ENCODE measurements around the gene MUS81. TPM values are rescaled to one million over a fixed set of nuclear protein-coding genes. Genes with fewer than 3 reads are reported as not detected.

The MUS81 gene
- total and polyA plus RNA-seq, 10 of the 15 experiments (the other 5 are each of a cell fraction or from before 2014, with no cell fraction given), result 11.8 to 76.1 (median 48.4) TPM

GRCh38 chr11:65915821-65916251 lies 55.6 kb downstream of the MUS81 start:
- H3K36me3 ChIP-seq (ENCODE audit: control insufficient read depth in 2 of 2, insufficient read depth in 2 of 2, low read length in 1 of 2), result no peaks in the 10 kb centered on the region; a peak in 1 of 4 replicates
- no peak overlapping the region for H3K9ac ChIP-seq (ENCODE audit: control insufficient read depth, insufficient read depth, low read length)
- no peaks in the 10 kb centered on the region for H3K9me3 ChIP-seq (replicated peaks; ENCODE audit: control insufficient read depth, insufficient read depth, low read length)
- no peak overlapping the region for H3K4me2 ChIP-seq (ENCODE audit: control insufficient read depth, insufficient read depth)
- H4K20me1 ChIP-seq (ENCODE audit: control insufficient read depth, insufficient read depth), result no peaks in the 10 kb centered on the region
- H2AFZ ChIP-seq (ENCODE audit: control insufficient read depth, low read depth, low read length), result no peak overlapping the region
- in situ Hi-C loops (cut with MboI), result no loop called here
- ATAC-seq (no peak), FAIRE-seq (no peak), DNase-seq (ENCODE audit: low read depth, low spot score) (no peak)
- H3K79me2 ChIP-seq (ENCODE audit: control insufficient read depth, insufficient read depth, low read length), result peaks cover 33% of the 10 kb centered on the region
- intact Hi-C loops (cut with micrococcal nuclease; ENCODE audit: unreplicated experiment), result no loop called here
- BruUV-seq (replicated peaks), result no TSS peak
- POLR2A ChIA-PET, result interaction anchor here (2.3 kb wide), 1 partner anchor 56 kb away, joined by 7 read pairs; the partner anchor contains the start of gene MUS81
- RAD21 ChIA-PET (ENCODE audit: unreplicated experiment), result no interaction called here
- no peak overlapping the region for H3K4me3 ChIP-seq
- CTCF ChIA-PET, result interaction anchor here (1.1 to 1.9 kb wide), 2 partner anchors 25 to 27 kb away, joined by 3 to 5 read pairs; partner anchors contain the start of gene CCDC85B
- 53% methylated on average over 13 of the region's 13 CpGs for WGBS (ENCODE audit: insufficient coverage, insufficient replicate concordance, low lambda C conversion rate, missing lambda C conversion rate)
- TF ChIP-seq GATAD2B (conservative IDR thresholded peaks at IDR 0.05; ENCODE audit: low read depth), result no peak
- TF ChIP-seq PRDM15 (CRISPR knock-in tag; IDR thresholded peaks at IDR 0.05), result no peak
- TF ChIP-seq ESRRA (IDR thresholded peaks at IDR 0.05; ENCODE audit: low read length), result no peak
- no peak for TF ChIP-seq EZH2 (IDR thresholded peaks at IDR 0.05; ENCODE audit: borderline replicate concordance, control insufficient read depth, low read depth, low read length)
- TF ChIP-seq SMC3 (IDR thresholded peaks at IDR 0.05; ENCODE audit: borderline replicate concordance, low read length), result no peak
- no peak for TF ChIP-seq PAX5 (IDR thresholded peaks at IDR 0.05; ENCODE audit: borderline replicate concordance, low read depth, low read length)
- no peak for TF ChIP-seq MEF2B (IDR thresholded peaks at IDR 0.05; ENCODE audit: partially characterized antibody, poor library complexity, severe bottlenecking)
- H3K27ac ChIP-seq (ENCODE audit: control insufficient read depth, insufficient read depth), result no peak overlapping the region
- SMC1A ChIA-PET (ENCODE audit: uncharacterized antibody, unreplicated experiment), result no interaction called here
- no peaks in the 10 kb centered on the region for H3K27me3 ChIP-seq (replicated peaks in 1 of 2; ENCODE audit: control insufficient read depth in 2 of 2, insufficient read depth in 2 of 2, low read length in 1 of 2)
- peaks cover 40% of the 10 kb centered on the region for H3K4me1 ChIP-seq (ENCODE audit: control insufficient read depth, insufficient read depth, low read length)

Other genes with a start within 250 kb of the MUS81 start
Only the 7 nearest of the 26 such genes appear.
- 0.11 and 0.54 TPM in 2 replicates for gene SNX32, start 26.5 kb upstream of the MUS81 start, total RNA-seq (2014; rRNA removed)
- gene SNX32, start 26.5 kb upstream of the MUS81 start, total RNA-seq (2014; rRNA removed; fragmentation: Illumina TruSeq; extraction: Trizol), result not detected in 2 replicates
- gene SNX32, start 26.5 kb upstream of the MUS81 start, total RNA-seq (2021), result 0.16 and 0.41 TPM in 2 replicates
- 0.05 TPM in 1 of 2 replicates, not detected in the other for gene SNX32, start 26.5 kb upstream of the MUS81 start, polyA plus RNA-seq (2011; rRNA removed)
- gene SNX32, start 26.5 kb upstream of the MUS81 start, polyA plus RNA-seq (2014; fragmentation: Illumina TruSeq; extraction: Trizol), result 0.21 TPM in 1 of 2 replicates, not detected in the other
- gene SNX32, start 26.5 kb upstream of the MUS81 start, polyA plus RNA-seq (2014; fragmentation: Nextera tagmentation; extraction: Ambion mirVana), result under 1 TPM; 0.04 to 0.06 TPM
- 0.10 and 0.36 TPM in 2 replicates for gene SNX32, start 26.5 kb upstream of the MUS81 start, polyA plus RNA-seq (2014; rRNA removed)
- gene SNX32, start 26.5 kb upstream of the MUS81 start, polyA plus RNA-seq (2016; fragmentation: Nextera tagmentation; extraction: Ambion mirVana), result 1 to 10 TPM in 1 of 2 experiments, under 1 TPM in 1; 0.67 to 1.5 TPM
- 1,600 and 1,643 TPM in 2 replicates for gene CFL1, start 2.3 kb upstream of the MUS81 start, total RNA-seq (2014; rRNA removed)
- 1,098 and 1,149 TPM in 2 replicates for gene CFL1, start 2.3 kb upstream of the MUS81 start, total RNA-seq (2014; rRNA removed; fragmentation: Illumina TruSeq; extraction: Trizol)
- 1,426 and 1,431 TPM in 2 replicates for gene CFL1, start 2.3 kb upstream of the MUS81 start, total RNA-seq (2021)
- gene CFL1, start 2.3 kb upstream of the MUS81 start, polyA plus RNA-seq (2011; rRNA removed), result 575 and 895 TPM in 2 replicates
- 1,149 and 1,571 TPM in 2 replicates for gene CFL1, start 2.3 kb upstream of the MUS81 start, polyA plus RNA-seq (2014; fragmentation: Illumina TruSeq; extraction: Trizol)
- gene CFL1, start 2.3 kb upstream of the MUS81 start, polyA plus RNA-seq (2014; fragmentation: Nextera tagmentation; extraction: Ambion mirVana), result 100 to 1,000 TPM; 164 to 462 TPM
- 1,518 and 1,569 TPM in 2 replicates for gene CFL1, start 2.3 kb upstream of the MUS81 start, polyA plus RNA-seq (2014; rRNA removed)
- gene CFL1, start 2.3 kb upstream of the MUS81 start, polyA plus RNA-seq (2016; fragmentation: Nextera tagmentation; extraction: Ambion mirVana), result 1,000 to 10,000 TPM; 2,798 to 2,994 TPM
- gene EFEMP2, start 12.4 kb downstream of the MUS81 start, total RNA-seq (2014; rRNA removed), result 2.3 and 2.6 TPM in 2 replicates
- 0.94 and 1.7 TPM in 2 replicates for gene EFEMP2, start 12.4 kb downstream of the MUS81 start, total RNA-seq (2014; rRNA removed; fragmentation: Illumina TruSeq; extraction: Trizol)
- 2.3 and 2.4 TPM in 2 replicates for gene EFEMP2, start 12.4 kb downstream of the MUS81 start, total RNA-seq (2021)
- gene EFEMP2, start 12.4 kb downstream of the MUS81 start, polyA plus RNA-seq (2011; rRNA removed), result 8.5 and 13.2 TPM in 2 replicates
- 0.96 and 1.3 TPM in 2 replicates for gene EFEMP2, start 12.4 kb downstream of the MUS81 start, polyA plus RNA-seq (2014; fragmentation: Illumina TruSeq; extraction: Trizol)
- under 1 TPM in 1 of 2 experiments, not detected in 1; 0.24 TPM for gene EFEMP2, start 12.4 kb downstream of the MUS81 start, polyA plus RNA-seq (2014; fragmentation: Nextera tagmentation; extraction: Ambion mirVana)
- 3.0 and 3.5 TPM in 2 replicates for gene EFEMP2, start 12.4 kb downstream of the MUS81 start, polyA plus RNA-seq (2014; rRNA removed)
- gene EFEMP2, start 12.4 kb downstream of the MUS81 start, polyA plus RNA-seq (2016; fragmentation: Nextera tagmentation; extraction: Ambion mirVana), result 1 to 10 TPM in 1 of 2 experiments, under 1 TPM in 1; 0.70 to 1.3 TPM
- gene CTSW, start 19.4 kb downstream of the MUS81 start, total RNA-seq (2014; rRNA removed), result 1.4 and 2.9 TPM in 2 replicates
- 1.5 and 1.7 TPM in 2 replicates for gene CTSW, start 19.4 kb downstream of the MUS81 start, total RNA-seq (2014; rRNA removed; fragmentation: Illumina TruSeq; extraction: Trizol)
- 1.5 and 1.9 TPM in 2 replicates for gene CTSW, start 19.4 kb downstream of the MUS81 start, total RNA-seq (2021)
- 7.0 and 12.0 TPM in 2 replicates for gene CTSW, start 19.4 kb downstream of the MUS81 start, polyA plus RNA-seq (2011; rRNA removed)
- gene CTSW, start 19.4 kb downstream of the MUS81 start, polyA plus RNA-seq (2014; fragmentation: Illumina TruSeq; extraction: Trizol), result 0.43 and 1.7 TPM in 2 replicates
- gene CTSW, start 19.4 kb downstream of the MUS81 start, polyA plus RNA-seq (2014; fragmentation: Nextera tagmentation; extraction: Ambion mirVana), result 1 to 10 TPM in 1 of 2 experiments, under 1 TPM in 1; 0.53 to 1.6 TPM
- gene CTSW, start 19.4 kb downstream of the MUS81 start, polyA plus RNA-seq (2014; rRNA removed), result 1.7 and 3.3 TPM in 2 replicates
- 1 to 10 TPM in 1 of 2 experiments, under 1 TPM in 1; 0.92 to 1.1 TPM for gene CTSW, start 19.4 kb downstream of the MUS81 start, polyA plus RNA-seq (2016; fragmentation: Nextera tagmentation; extraction: Ambion mirVana)
- gene FIBP, start 28.0 kb downstream of the MUS81 start, total RNA-seq (2014; rRNA removed), result 144 and 155 TPM in 2 replicates
- 78.4 and 82.8 TPM in 2 replicates for gene FIBP, start 28.0 kb downstream of the MUS81 start, total RNA-seq (2014; rRNA removed; fragmentation: Illumina TruSeq; extraction: Trizol)
- 100.0 and 103 TPM in 2 replicates for gene FIBP, start 28.0 kb downstream of the MUS81 start, total RNA-seq (2021)
- 79.6 and 89.1 TPM in 2 replicates for gene FIBP, start 28.0 kb downstream of the MUS81 start, polyA plus RNA-seq (2011; rRNA removed)
- gene FIBP, start 28.0 kb downstream of the MUS81 start, polyA plus RNA-seq (2014; fragmentation: Illumina TruSeq; extraction: Trizol), result 59.8 and 78.7 TPM in 2 replicates
- gene FIBP, start 28.0 kb downstream of the MUS81 start, polyA plus RNA-seq (2014; fragmentation: Nextera tagmentation; extraction: Ambion mirVana), result 10 to 100 TPM; 65.1 to 80.7 TPM
- 169 and 197 TPM in 2 replicates for gene FIBP, start 28.0 kb downstream of the MUS81 start, polyA plus RNA-seq (2014; rRNA removed)
- gene FIBP, start 28.0 kb downstream of the MUS81 start, polyA plus RNA-seq (2016; fragmentation: Nextera tagmentation; extraction: Ambion mirVana), result 100 to 1,000 TPM; 176 to 182 TPM
- 93.5 and 114 TPM in 2 replicates for gene CCDC85B, start 30.2 kb downstream of the MUS81 start, total RNA-seq (2014; rRNA removed)
- gene CCDC85B, start 30.2 kb downstream of the MUS81 start, total RNA-seq (2014; rRNA removed; fragmentation: Illumina TruSeq; extraction: Trizol), result 2.1 and 2.9 TPM in 2 replicates
- gene CCDC85B, start 30.2 kb downstream of the MUS81 start, total RNA-seq (2021), result 92.0 and 92.1 TPM in 2 replicates
- gene CCDC85B, start 30.2 kb downstream of the MUS81 start, polyA plus RNA-seq (2011; rRNA removed), result 2.0 and 7.0 TPM in 2 replicates
- 0.32 TPM in 1 of 2 replicates, not detected in the other for gene CCDC85B, start 30.2 kb downstream of the MUS81 start, polyA plus RNA-seq (2014; fragmentation: Illumina TruSeq; extraction: Trizol)
- 1 to 10 TPM in 1 of 2 experiments, under 1 TPM in 1; 0.35 to 1.1 TPM for gene CCDC85B, start 30.2 kb downstream of the MUS81 start, polyA plus RNA-seq (2014; fragmentation: Nextera tagmentation; extraction: Ambion mirVana)
- 94.2 and 119 TPM in 2 replicates for gene CCDC85B, start 30.2 kb downstream of the MUS81 start, polyA plus RNA-seq (2014; rRNA removed)
- gene CCDC85B, start 30.2 kb downstream of the MUS81 start, polyA plus RNA-seq (2016; fragmentation: Nextera tagmentation; extraction: Ambion mirVana), result 100 to 1,000 TPM in 1 of 2 experiments, 10 to 100 TPM in 1; 94.6 to 114 TPM
- gene FOSL1, start 40.0 kb downstream of the MUS81 start, total RNA-seq (2014; rRNA removed), result 2.1 TPM in 2 replicates
- 0.92 and 1.3 TPM in 2 replicates for gene FOSL1, start 40.0 kb downstream of the MUS81 start, total RNA-seq (2014; rRNA removed; fragmentation: Illumina TruSeq; extraction: Trizol)
- 3.8 and 4.3 TPM in 2 replicates for gene FOSL1, start 40.0 kb downstream of the MUS81 start, total RNA-seq (2021)
- gene FOSL1, start 40.0 kb downstream of the MUS81 start, polyA plus RNA-seq (2011; rRNA removed), result 0.76 and 1.3 TPM in 2 replicates
- gene FOSL1, start 40.0 kb downstream of the MUS81 start, polyA plus RNA-seq (2014; fragmentation: Illumina TruSeq; extraction: Trizol), result 2.4 and 2.8 TPM in 2 replicates
- gene FOSL1, start 40.0 kb downstream of the MUS81 start, polyA plus RNA-seq (2014; fragmentation: Nextera tagmentation; extraction: Ambion mirVana), result under 1 TPM; 0.82 to 0.90 TPM
- 2.0 and 2.4 TPM in 2 replicates for gene FOSL1, start 40.0 kb downstream of the MUS81 start, polyA plus RNA-seq (2014; rRNA removed)
- 1 to 10 TPM; 5.0 to 5.4 TPM for gene FOSL1, start 40.0 kb downstream of the MUS81 start, polyA plus RNA-seq (2016; fragmentation: Nextera tagmentation; extraction: Ambion mirVana)